Measurements from ENCODE around the gene SLC17A2. TPM values are rescaled to one million over a fixed set of nuclear protein-coding genes. Genes with fewer than 3 reads are reported as not detected.

SLC17A2 gene
- total and polyA plus RNA-seq, 2 donors (not counting 1 experiment from before 2014, with no cell fraction given): not detected

DNA sequence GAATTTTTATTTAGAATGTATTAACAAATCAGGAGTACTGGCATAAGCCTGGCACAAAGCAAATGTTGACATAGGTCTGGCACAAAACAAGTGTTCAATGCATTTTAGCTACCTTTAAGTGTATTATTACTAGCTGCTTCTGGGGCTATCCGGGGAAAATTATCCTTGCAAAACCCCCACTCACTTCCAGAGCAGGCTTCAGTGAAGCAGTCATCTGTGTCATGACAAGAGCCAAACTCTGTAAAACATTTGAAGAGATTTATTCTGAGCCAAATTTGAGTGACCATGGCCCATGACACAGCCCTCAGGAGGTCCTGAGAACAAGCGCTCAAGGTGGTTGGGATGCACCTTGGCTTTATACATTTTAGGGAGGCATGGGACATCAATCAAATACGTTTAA is 25.7 kb upstream of the SLC17A2 start:
- H2AFZ ChIP-seq (ENCODE audit: insufficient read depth, low read depth, low read length, poor library complexity, severe bottlenecking): no peak overlapping the region
- no peaks in the 10 kb centered on the region for H4K20me1 ChIP-seq (ENCODE audit: control insufficient read depth, insufficient read depth, low read length, poor library complexity, severe bottlenecking)
- no peak overlapping the region for H3K9ac ChIP-seq (ENCODE audit: low read length)
- no peak overlapping the region for H3K4me3 Mint-ChIP-seq
- DNase-seq (no peak), ATAC-seq (ENCODE audit: low read depth) (no peak)
- H3K4me1 ChIP-seq (ENCODE audit: control insufficient read depth in 2 of 2, insufficient read depth in 2 of 2, low read length in 2 of 2): peaks cover 31 to 32% of the 10 kb centered on the region in 2 donors
- H3K9me3 Mint-ChIP-seq (ENCODE audit: insufficient read depth): peaks cover 2% of the 10 kb centered on the region
- ChIA-PET CTCF (no interaction called here), POLR2A (no interaction called here)
- H3K27ac Mint-ChIP-seq: no peak overlapping the region
- no peaks in the 10 kb centered on the region for H3K79me2 ChIP-seq (ENCODE audit: control insufficient read depth, insufficient read depth, low read length)
- no peaks in the 10 kb centered on the region for H3K36me3 ChIP-seq (replicated peaks in 1 of 2; ENCODE audit: control extremely low read depth in 1 of 2, control insufficient read depth in 1 of 2, extremely low read depth in 1 of 2, insufficient read depth in 2 of 2, low read length in 1 of 2)
- intact Hi-C loops (cut with micrococcal nuclease): no loop called here
- H3K27me3 Mint-ChIP-seq: no peaks in the 10 kb centered on the region
- H3K4me2 ChIP-seq (replicated peaks; ENCODE audit: low read depth, low read length, poor library complexity, severe bottlenecking): no peak overlapping the region
- 100% methylated on average over 2 of the region's 3 CpGs for WGBS (ENCODE audit: insufficient coverage)
- peaks cover 32% of the 10 kb centered on the region for H3K4me1 Mint-ChIP-seq
- H3K9me3 ChIP-seq (ENCODE audit: control extremely low read depth in 1 of 3, control insufficient read depth in 2 of 3, insufficient read depth in 1 of 3, low read length in 2 of 3): no peaks in the 10 kb centered on the region
- no peak overlapping the region for H3K4me3 ChIP-seq (ENCODE audit: control extremely low read depth in 1 of 5, extremely low read depth in 1 of 5, insufficient read depth in 1 of 5, low read depth in 2 of 5, low read length in 4 of 5)
- no peaks in the 10 kb centered on the region for H3K27me3 ChIP-seq (replicated peaks in 1 of 4; ENCODE audit: control extremely low read depth in 1 of 4, control insufficient read depth in 3 of 4, insufficient read depth in 4 of 4, low read length in 3 of 4)
- no peak for TF ChIP-seq EZH2 (IDR thresholded peaks at IDR 0.05; ENCODE audit: borderline replicate concordance, insufficient read depth, low read depth, low read length, poor library complexity, severe bottlenecking)
- TF ChIP-seq, protein P1, sequence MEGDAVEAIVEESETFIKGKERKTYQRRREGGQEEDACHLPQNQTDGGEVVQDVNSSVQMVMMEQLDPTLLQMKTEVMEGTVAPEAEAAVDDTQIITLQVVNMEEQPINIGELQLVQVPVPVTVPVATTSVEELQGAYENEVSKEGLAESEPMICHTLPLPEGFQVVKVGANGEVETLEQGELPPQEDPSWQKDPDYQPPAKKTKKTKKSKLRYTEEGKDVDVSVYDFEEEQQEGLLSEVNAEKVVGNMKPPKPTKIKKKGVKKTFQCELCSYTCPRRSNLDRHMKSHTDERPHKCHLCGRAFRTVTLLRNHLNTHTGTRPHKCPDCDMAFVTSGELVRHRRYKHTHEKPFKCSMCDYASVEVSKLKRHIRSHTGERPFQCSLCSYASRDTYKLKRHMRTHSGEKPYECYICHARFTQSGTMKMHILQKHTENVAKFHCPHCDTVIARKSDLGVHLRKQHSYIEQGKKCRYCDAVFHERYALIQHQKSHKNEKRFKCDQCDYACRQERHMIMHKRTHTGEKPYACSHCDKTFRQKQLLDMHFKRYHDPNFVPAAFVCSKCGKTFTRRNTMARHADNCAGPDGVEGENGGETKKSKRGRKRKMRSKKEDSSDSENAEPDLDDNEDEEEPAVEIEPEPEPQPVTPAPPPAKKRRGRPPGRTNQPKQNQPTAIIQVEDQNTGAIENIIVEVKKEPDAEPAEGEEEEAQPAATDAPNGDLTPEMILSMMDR (IDR thresholded peaks at IDR 0.05): no peak
- H3K27ac ChIP-seq (ENCODE audit: low read length in 2 of 2): no peak overlapping the region

DNA sequence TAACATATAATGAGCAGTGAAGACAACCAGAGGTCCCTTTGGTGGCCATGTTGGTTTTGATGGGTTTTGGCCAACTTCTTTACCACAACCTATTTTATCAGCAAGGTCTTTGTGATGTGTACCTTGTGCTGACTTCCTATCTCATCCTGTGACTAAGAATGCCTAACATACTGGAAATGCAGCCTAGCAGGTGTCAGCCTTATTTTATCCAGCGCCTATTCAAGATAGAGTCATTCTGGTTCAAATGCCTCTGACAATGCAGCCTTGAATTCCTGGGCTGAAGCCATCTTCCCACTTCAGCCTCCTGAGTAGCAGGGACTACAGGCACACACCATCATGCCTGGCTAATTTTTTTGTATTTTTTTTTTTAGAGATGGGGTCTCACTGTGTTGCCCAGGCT is 24.3 kb upstream of the SLC17A2 start:
- CTCF ChIA-PET: interaction anchor here (1.1 kb wide), 1 partner anchor 13 kb away, joined by 3 read pairs; no protein-coding TSS in a partner anchor
- H3K4me1 Mint-ChIP-seq: peaks cover 18% of the 10 kb centered on the region
- H3K9me3 Mint-ChIP-seq (ENCODE audit: insufficient read depth): no peaks in the 10 kb centered on the region
- no peaks in the 10 kb centered on the region for H3K36me3 ChIP-seq (replicated peaks in 1 of 2; ENCODE audit: control extremely low read depth in 1 of 2, control insufficient read depth in 1 of 2, extremely low read depth in 1 of 2, insufficient read depth in 2 of 2, low read length in 1 of 2)
- H3K27ac Mint-ChIP-seq: no peak overlapping the region
- no peak overlapping the region for H3K4me3 Mint-ChIP-seq
- no peak overlapping the region for H3K27ac ChIP-seq (ENCODE audit: low read length in 2 of 2)
- ATAC-seq (ENCODE audit: low read depth) (no peak), DNase-seq (no peak)
- H3K79me2 ChIP-seq (ENCODE audit: control insufficient read depth, insufficient read depth, low read length): no peaks in the 10 kb centered on the region
- H3K9ac ChIP-seq (ENCODE audit: low read length): no peak overlapping the region
- H2AFZ ChIP-seq (ENCODE audit: insufficient read depth, low read depth, low read length, poor library complexity, severe bottlenecking): no peak overlapping the region
- peaks cover 17 to 18% of the 10 kb centered on the region in 2 donors for H3K4me1 ChIP-seq (ENCODE audit: control insufficient read depth in 2 of 2, insufficient read depth in 2 of 2, low read length in 2 of 2)
- no peak overlapping the region for H3K4me3 ChIP-seq (ENCODE audit: control extremely low read depth in 1 of 5, extremely low read depth in 1 of 5, insufficient read depth in 1 of 5, low read depth in 2 of 5, low read length in 4 of 5)
- TF ChIP-seq EZH2 (IDR thresholded peaks at IDR 0.05; ENCODE audit: borderline replicate concordance, insufficient read depth, low read depth, low read length, poor library complexity, severe bottlenecking): no peak
- TF ChIP-seq, protein P1 (IDR thresholded peaks at IDR 0.05): no peak
- no peaks in the 10 kb centered on the region for H3K9me3 ChIP-seq (ENCODE audit: control extremely low read depth in 1 of 3, control insufficient read depth in 2 of 3, insufficient read depth in 1 of 3, low read length in 2 of 3)
- no peaks in the 10 kb centered on the region for H3K27me3 ChIP-seq (replicated peaks in 1 of 4; ENCODE audit: control extremely low read depth in 1 of 4, control insufficient read depth in 3 of 4, insufficient read depth in 4 of 4, low read length in 3 of 4)
- intact Hi-C loops (cut with micrococcal nuclease): no loop called here
- no peak overlapping the region for H3K4me2 ChIP-seq (replicated peaks; ENCODE audit: low read depth, low read length, poor library complexity, severe bottlenecking)
- H3K27me3 Mint-ChIP-seq: no peaks in the 10 kb centered on the region
- POLR2A ChIA-PET: no interaction called here
- H4K20me1 ChIP-seq (ENCODE audit: control insufficient read depth, insufficient read depth, low read length, poor library complexity, severe bottlenecking): no peaks in the 10 kb centered on the region
- WGBS (ENCODE audit: insufficient coverage): no CpG with 5 or more reads among the region's 1 CpG
